Keratinocyte (primary cell): ENCODE data around the gene MED15.

Source experiments
- EZH2 ChIP-seq: IDR thresholded peaks from one replicate; pipeline ENCODE4 v1.6.1; 2012; ENCODE audit warnings: inconsistent platforms, mild to moderate bottlenecking, low read length, moderate library complexity
- TF ChIP-seq, protein P1 (sequence below), 3 experiments: IDR thresholded peaks in 1 of 3; conservative IDR thresholded peaks in 1 of 3; optimal IDR thresholded peaks in 1 of 3; 2 replicates in 2 of 3; 3 replicates in 1 of 3; pipeline versions ENCODE3 to v1.5.1; 2011; ENCODE audit warnings: low read length in 3 of 3, mild to moderate bottlenecking in 3 of 3, moderate library complexity in 2 of 3, control low read depth in 1 of 3, inconsistent platforms in 1 of 3; ENCODE audit not compliant: insufficient read depth in 2 of 3; ENCODE audit errors: extremely low read depth in 1 of 3

DNA sequence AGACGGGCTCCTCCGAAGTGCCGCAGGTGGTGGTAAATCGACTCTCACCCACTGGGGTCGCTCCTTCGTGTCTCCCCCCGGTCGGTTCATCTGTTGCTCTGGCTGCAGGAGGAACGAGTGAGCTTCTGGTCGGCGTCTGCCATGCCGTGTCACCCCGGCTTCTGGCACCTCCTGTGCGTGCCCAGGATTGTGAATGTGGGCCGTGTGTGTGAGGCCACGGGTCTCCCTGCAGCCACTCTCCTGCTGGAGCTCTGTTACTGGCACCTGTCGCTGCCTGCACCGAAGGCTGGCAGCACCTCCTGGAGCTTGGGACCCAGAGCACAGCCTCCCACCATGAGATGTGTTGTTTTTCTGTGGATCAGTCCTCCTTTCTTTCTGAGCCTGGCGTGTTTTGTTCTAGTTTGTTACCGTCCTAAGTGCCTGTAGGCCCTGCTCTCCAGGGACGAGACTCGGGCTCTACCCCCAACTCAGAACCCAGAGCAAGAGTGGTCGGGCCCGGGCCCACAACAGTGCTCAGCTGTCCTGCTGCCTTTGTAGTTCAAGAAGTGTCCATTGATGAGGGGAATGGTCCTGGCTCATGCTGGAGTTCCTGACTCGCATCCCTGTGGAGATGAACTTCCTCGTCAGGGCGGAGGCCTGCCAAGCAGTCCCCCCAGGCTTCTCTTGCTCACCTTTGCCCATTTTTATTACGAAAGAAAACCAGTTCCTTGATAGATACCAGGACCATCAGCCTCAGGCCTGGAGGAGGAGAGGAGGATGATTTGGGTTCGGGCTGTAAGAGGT, 66.6 kb downstream of the MED15 start:
- TF ChIP-seq, protein P1, sequence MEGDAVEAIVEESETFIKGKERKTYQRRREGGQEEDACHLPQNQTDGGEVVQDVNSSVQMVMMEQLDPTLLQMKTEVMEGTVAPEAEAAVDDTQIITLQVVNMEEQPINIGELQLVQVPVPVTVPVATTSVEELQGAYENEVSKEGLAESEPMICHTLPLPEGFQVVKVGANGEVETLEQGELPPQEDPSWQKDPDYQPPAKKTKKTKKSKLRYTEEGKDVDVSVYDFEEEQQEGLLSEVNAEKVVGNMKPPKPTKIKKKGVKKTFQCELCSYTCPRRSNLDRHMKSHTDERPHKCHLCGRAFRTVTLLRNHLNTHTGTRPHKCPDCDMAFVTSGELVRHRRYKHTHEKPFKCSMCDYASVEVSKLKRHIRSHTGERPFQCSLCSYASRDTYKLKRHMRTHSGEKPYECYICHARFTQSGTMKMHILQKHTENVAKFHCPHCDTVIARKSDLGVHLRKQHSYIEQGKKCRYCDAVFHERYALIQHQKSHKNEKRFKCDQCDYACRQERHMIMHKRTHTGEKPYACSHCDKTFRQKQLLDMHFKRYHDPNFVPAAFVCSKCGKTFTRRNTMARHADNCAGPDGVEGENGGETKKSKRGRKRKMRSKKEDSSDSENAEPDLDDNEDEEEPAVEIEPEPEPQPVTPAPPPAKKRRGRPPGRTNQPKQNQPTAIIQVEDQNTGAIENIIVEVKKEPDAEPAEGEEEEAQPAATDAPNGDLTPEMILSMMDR (optimal IDR thresholded peaks at IDR 0.05 in 1 of 3, IDR thresholded peaks at IDR 0.05 in 1 of 3, conservative IDR thresholded peaks at IDR 0.05 in 1 of 3; ENCODE audit: extremely low read depth in 1 of 3, insufficient read depth in 2 of 3, low read length in 3 of 3), result no peak
- no peak for TF ChIP-seq EZH2
